NK-92 treated with Interleukin-12 subunit alpha and Interleukin-12 subunit beta, amount 100 ng/mL, for 24 hours (cell line): ENCODE data around the gene SPATA31D3.
"Not testable (repeated sequence)": the region's sequence is repeated elsewhere in the genome, so short reads cannot be mapped to it uniquely, and the experiment has no call there.

Source experiments
- DNase-seq: peaks from one replicate; lab custom pipeline; 2025; lab: John Stamatoyannopoulos, UW

The SPATA31D3 gene

GRCh38 chr9:81979196-81979595 lies 35.9 kb downstream of the SPATA31D3 start:
- no peak for DNase-seq

- no peak for DNase-seq
Measured at GRCh38 chr9:81980568-81980967, 37.3 kb downstream of the SPATA31D3 start.

DNA sequence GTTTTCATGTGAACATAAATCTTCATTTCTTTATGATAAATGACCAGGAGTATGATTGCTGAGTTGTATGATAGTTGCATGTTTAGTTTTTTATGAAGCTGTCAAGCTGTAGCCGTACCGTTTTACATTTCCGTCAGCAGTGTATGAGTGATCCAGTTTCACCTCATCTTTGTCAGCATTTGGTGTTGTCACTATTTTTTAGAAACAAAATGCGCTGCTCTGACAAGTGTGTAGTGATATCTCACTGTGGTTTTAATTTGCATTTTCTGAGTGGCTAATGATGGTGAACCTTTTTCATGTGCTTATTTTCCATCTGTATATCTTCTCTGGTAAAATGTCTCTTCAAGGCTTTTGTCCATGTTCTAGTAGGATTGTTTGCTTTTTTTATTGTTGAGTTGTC lies 38.6 kb downstream of the SPATA31D3 start:
- no peak for DNase-seq

DNA sequence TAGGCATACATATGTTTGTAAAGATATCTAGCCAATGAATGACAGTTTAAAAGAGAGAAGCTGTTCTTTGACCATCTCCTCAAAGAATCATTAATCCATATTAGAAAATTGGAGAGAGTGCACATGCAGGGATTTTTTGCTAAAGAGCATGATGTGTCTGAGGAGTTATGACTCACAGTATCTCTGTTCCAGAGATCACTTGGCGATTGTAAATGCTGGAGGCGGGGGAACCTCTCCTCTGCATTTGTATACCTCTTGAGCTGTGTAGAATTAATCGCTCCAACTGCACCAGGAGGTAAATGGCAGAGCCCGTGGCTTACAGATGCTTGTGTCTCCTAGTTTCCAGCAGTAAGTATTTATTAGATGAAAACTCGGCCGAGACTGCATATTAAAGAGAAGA lies 41.6 kb downstream of the SPATA31D3 start:
- no peak for DNase-seq

GRCh38 chr9:81986051-81986450 lies 42.8 kb downstream of the SPATA31D3 start:
- no peak for DNase-seq

- DNase-seq = not testable (repeated sequence)
Measured at GRCh38 chr9:81988472-81988871, 45.2 kb downstream of the SPATA31D3 start, which contains the start of gene SPATA31D1. Gene SPATA31D1, plus strand, starts transcription at chr9:81988772. Its CDS starts 47 bp downstream, at chr9:81988819.

- no peak for DNase-seq
Measured at GRCh38 chr9:81989700-81990099, 46.4 kb downstream of the SPATA31D3 start.

DNA sequence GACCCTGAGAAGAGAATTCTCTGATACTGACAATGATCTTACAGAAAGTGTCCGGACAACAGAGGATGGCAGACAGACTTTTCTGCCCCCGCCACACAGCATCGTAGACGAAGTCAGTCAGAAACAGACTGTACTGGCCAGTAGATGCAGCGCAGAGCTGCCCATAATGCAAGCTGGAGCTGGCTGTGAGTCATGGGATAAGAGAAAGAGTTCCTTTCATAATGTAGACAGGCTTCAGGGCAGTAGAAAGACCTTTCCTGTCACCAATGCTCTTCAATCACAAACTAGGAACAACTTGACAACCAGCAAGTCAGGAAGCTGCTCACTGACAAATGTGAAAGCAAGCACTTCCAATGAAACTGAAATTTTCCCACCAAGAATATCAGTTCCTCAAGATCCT lies 50.4 kb downstream of the SPATA31D3 start:
- no peak for DNase-seq
